ENCODE data around the gene EFEMP2.
"Not testable (repeated sequence)": the region's sequence is repeated elsewhere in the genome, so short reads cannot be mapped to it uniquely, and the experiment has no call there.

The EFEMP2 gene

DNA sequence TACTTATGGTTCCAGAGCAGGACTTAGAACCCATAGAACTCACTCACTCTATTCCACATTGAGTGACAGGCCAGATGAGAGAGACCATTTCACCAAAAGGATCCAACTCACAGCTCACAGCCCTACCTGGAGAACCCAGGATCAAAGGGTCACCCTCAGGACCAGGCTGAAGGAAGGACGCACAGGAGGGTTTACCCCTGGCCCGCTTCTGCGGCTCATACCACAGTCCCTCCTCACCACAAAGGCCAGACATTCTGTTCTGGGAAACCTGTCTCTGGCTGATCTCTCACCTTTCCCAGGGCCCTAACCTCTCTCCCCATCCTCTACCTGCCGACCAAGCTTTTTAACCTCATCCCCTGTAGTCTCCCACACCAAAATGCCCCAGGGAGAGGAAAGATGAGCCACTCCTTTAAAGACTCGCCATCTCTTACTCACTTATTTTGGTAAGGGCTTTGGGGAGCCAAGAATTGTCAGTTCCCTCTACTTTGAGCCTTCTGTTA lies 22.9 kb upstream of the EFEMP2 start:
- no peaks in the 10 kb centered on the region for H3K9me3 ChIP-seq (ENCODE audit: insufficient read depth, low read depth, low read length)
- peaks cover 19% of the 10 kb centered on the region for H4K20me1 ChIP-seq (ENCODE audit: insufficient read depth, low read length, poor library complexity, severe bottlenecking)
- no peaks in the 10 kb centered on the region for H3K27me3 ChIP-seq (ENCODE audit: insufficient read depth, low read length, poor library complexity, severe bottlenecking)
- no peak overlapping the region for H3K4me3 ChIP-seq (ENCODE audit: low read length, poor library complexity, severe bottlenecking)
- no peak overlapping the region for H2AFZ ChIP-seq (ENCODE audit: low read length)
- no peak overlapping the region for H3K9ac ChIP-seq (ENCODE audit: low read depth, low read length, poor library complexity, severe bottlenecking)
- H3K4me1 ChIP-seq (ENCODE audit: insufficient read depth, low read length, poor library complexity, severe bottlenecking): peaks cover 30% of the 10 kb centered on the region
- no peak overlapping the region for H3K4me2 ChIP-seq (ENCODE audit: low read depth, low read length, poor library complexity, severe bottlenecking)
- H3K79me2 ChIP-seq (ENCODE audit: insufficient read depth, low read length): peaks cover 27% of the 10 kb centered on the region
- H3F3A ChIP-seq (ENCODE audit: low read depth): peaks cover 3% of the 10 kb centered on the region; the same call in 1 of the 2 replicates
- TF ChIP-seq EZH2phosphoT487 (IDR thresholded peaks at IDR 0.05; ENCODE audit: borderline replicate concordance): no peak
- TF ChIP-seq, protein P1, sequence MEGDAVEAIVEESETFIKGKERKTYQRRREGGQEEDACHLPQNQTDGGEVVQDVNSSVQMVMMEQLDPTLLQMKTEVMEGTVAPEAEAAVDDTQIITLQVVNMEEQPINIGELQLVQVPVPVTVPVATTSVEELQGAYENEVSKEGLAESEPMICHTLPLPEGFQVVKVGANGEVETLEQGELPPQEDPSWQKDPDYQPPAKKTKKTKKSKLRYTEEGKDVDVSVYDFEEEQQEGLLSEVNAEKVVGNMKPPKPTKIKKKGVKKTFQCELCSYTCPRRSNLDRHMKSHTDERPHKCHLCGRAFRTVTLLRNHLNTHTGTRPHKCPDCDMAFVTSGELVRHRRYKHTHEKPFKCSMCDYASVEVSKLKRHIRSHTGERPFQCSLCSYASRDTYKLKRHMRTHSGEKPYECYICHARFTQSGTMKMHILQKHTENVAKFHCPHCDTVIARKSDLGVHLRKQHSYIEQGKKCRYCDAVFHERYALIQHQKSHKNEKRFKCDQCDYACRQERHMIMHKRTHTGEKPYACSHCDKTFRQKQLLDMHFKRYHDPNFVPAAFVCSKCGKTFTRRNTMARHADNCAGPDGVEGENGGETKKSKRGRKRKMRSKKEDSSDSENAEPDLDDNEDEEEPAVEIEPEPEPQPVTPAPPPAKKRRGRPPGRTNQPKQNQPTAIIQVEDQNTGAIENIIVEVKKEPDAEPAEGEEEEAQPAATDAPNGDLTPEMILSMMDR (conservative IDR thresholded peaks at IDR 0.05; ENCODE audit: low read length): no peak
- H3K9me2 ChIP-seq (replicated peaks; ENCODE audit: low read depth, low read length): no peaks in the 10 kb centered on the region
- H3K36me3 ChIP-seq (ENCODE audit: insufficient read depth, low read length): no peaks in the 10 kb centered on the region

DNA sequence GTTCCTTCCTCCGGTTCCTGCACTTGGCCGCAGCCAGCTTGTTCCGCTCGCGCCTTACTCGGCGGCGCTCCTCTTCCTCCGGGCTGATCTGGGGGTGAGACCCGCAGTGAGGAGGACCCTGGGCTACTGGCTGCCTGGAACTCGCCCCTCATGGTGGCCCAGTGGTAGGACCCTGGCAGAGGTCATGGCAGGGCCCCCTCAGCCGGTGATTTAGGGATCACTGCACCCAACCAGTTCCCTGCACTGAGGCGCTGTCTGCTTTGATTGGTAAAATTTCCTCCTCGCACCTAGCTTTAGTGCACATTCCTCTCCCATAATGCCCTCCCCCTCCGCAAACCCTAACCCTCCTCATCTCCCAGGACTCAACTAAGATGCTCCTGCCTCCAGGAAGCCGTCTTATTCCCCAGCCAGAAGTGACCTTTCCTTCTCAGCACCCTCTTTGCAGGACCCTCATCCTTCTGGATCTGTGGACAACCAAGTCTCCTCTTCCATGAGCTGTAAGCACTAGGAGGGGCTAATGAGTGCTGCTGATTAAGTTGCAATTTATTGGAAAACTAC lies 21.5 kb upstream of the EFEMP2 start:
- H3K9ac ChIP-seq (ENCODE audit: low read depth, low read length, poor library complexity, severe bottlenecking): peak overlapping the region; percentile 98
- H3K27me3 ChIP-seq (ENCODE audit: insufficient read depth, low read length, poor library complexity, severe bottlenecking): no peaks in the 10 kb centered on the region
- no peaks in the 10 kb centered on the region for H3K9me3 ChIP-seq (ENCODE audit: insufficient read depth, low read depth, low read length)
- H3K9me2 ChIP-seq (replicated peaks; ENCODE audit: low read depth, low read length): no peaks in the 10 kb centered on the region
- peaks cover 3% of the 10 kb centered on the region; the same call in 1 of the 2 replicates for H3F3A ChIP-seq (ENCODE audit: low read depth)
- TF ChIP-seq, protein P1 (conservative IDR thresholded peaks at IDR 0.05; ENCODE audit: low read length): peak; percentile 17
- no peak for TF ChIP-seq EZH2phosphoT487 (IDR thresholded peaks at IDR 0.05; ENCODE audit: borderline replicate concordance)
- peak overlapping the region; percentile 92 for H3K4me2 ChIP-seq (ENCODE audit: low read depth, low read length, poor library complexity, severe bottlenecking)
- peak overlapping the region; percentile 85 for H3K4me3 ChIP-seq (ENCODE audit: low read length, poor library complexity, severe bottlenecking)
- no peaks in the 10 kb centered on the region for H3K36me3 ChIP-seq (ENCODE audit: insufficient read depth, low read length)
- H3K4me1 ChIP-seq (ENCODE audit: insufficient read depth, low read length, poor library complexity, severe bottlenecking): peaks cover 41% of the 10 kb centered on the region
- H2AFZ ChIP-seq (ENCODE audit: low read length): peak overlapping the region; percentile 93
- H4K20me1 ChIP-seq (ENCODE audit: insufficient read depth, low read length, poor library complexity, severe bottlenecking): peaks cover 19% of the 10 kb centered on the region
- peaks cover 27% of the 10 kb centered on the region for H3K79me2 ChIP-seq (ENCODE audit: insufficient read depth, low read length)

DNA sequence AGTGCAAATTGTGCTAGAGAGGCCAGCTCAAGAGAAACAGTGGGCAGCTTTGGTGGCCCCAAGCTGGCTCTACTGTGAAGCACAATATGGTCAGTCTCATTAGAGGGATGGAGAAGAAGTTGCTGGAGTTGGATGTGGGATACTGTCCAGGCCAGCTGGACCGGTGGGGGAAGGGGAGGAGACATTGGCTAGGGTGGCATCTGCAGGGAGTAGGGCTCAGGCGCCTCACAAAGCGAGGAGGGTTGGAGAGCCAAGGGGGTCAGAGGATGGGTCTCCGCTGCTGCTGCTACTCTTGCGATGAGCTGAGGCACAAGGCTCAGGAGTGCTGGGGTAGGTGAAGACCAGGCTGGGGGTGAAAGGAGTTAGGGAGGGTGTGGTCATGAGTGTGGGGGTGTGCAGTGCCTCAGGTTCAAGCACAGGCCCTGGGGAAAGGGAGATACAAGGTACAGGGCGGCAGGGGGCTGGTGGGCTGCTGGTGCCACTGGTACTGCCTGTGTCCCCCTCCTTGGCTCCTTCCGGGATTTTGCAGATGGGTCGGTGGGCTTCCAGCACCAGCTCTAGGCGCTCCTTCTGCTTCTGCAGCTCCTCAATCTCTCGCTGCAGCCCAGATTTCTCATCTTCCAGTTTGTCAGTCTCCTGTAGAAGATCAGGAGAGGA lies 20.2 kb upstream of the EFEMP2 start:
- Histone ChIP-seq H2AFZ (ENCODE audit: low read length) (no peak overlapping the region), H3K4me2 (ENCODE audit: low read depth, low read length, poor library complexity, severe bottlenecking) (peak overlapping the region; percentile 92), H3K4me1 (ENCODE audit: insufficient read depth, low read length, poor library complexity, severe bottlenecking) (peaks cover 48% of the 10 kb centered on the region), H3K9me2 (replicated peaks; ENCODE audit: low read depth, low read length) (no peaks in the 10 kb centered on the region), H3K9me3 (ENCODE audit: insufficient read depth, low read depth, low read length) (no peaks in the 10 kb centered on the region), H4K20me1 (ENCODE audit: insufficient read depth, low read length, poor library complexity, severe bottlenecking) (peaks cover 19% of the 10 kb centered on the region), H3F3A (ENCODE audit: low read depth) (peaks cover 3% of the 10 kb centered on the region; the same call in 1 of the 2 replicates), H3K36me3 (ENCODE audit: insufficient read depth, low read length) (no peaks in the 10 kb centered on the region), H3K9ac (ENCODE audit: low read depth, low read length, poor library complexity, severe bottlenecking) (peak overlapping the region; percentile 98), H3K79me2 (ENCODE audit: insufficient read depth, low read length) (peaks cover 31% of the 10 kb centered on the region), H3K4me3 (ENCODE audit: low read length, poor library complexity, severe bottlenecking) (peak overlapping the region; percentile 85), H3K27me3 (ENCODE audit: insufficient read depth, low read length, poor library complexity, severe bottlenecking) (no peaks in the 10 kb centered on the region)
- TF ChIP-seq, protein P1 (conservative IDR thresholded peaks at IDR 0.05; ENCODE audit: low read length): no peak
- TF ChIP-seq EZH2phosphoT487 (IDR thresholded peaks at IDR 0.05; ENCODE audit: borderline replicate concordance): no peak

DNA sequence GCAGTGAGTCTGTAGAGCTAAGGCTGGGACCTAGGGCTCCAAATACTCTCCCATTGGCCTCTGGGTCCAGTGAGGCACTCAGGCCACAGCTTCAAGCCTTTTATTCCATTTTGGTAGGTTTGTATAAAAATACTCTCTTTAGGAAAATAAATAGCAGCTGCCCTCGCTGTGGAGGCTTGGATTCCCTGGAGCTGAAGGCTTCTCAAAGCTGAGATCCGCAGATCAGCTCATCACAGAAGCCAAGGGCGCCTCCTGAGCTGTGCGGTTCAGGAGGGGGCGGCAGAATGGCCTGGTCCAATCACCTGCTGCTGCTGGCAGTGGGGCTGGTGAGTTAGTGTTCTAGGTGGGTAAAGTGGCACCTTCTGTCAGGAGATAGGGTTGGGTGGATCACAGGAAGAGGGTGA lies 19.5 kb upstream of the EFEMP2 start:
- peak overlapping the region; percentile 98 for H3K9ac ChIP-seq (ENCODE audit: low read depth, low read length, poor library complexity, severe bottlenecking)
- peak overlapping the region; percentile 85 for H3K4me3 ChIP-seq (ENCODE audit: low read length, poor library complexity, severe bottlenecking)
- H3K4me1 ChIP-seq (ENCODE audit: insufficient read depth, low read length, poor library complexity, severe bottlenecking): peaks cover 53% of the 10 kb centered on the region
- H3K9me2 ChIP-seq (replicated peaks; ENCODE audit: low read depth, low read length); H3K27me3 ChIP-seq (ENCODE audit: insufficient read depth, low read length, poor library complexity, severe bottlenecking); H3F3A ChIP-seq (ENCODE audit: low read depth); H3K36me3 ChIP-seq (ENCODE audit: insufficient read depth, low read length); H2AFZ ChIP-seq (ENCODE audit: low read length); H3K9me3 ChIP-seq (ENCODE audit: insufficient read depth, low read depth, low read length): not testable (repeated sequence)
- peaks cover 38% of the 10 kb centered on the region for H3K79me2 ChIP-seq (ENCODE audit: insufficient read depth, low read length)
- H4K20me1 ChIP-seq (ENCODE audit: insufficient read depth, low read length, poor library complexity, severe bottlenecking): peaks cover 19% of the 10 kb centered on the region
- peak overlapping the region; percentile 92 for H3K4me2 ChIP-seq (ENCODE audit: low read depth, low read length, poor library complexity, severe bottlenecking)
